ENCODE measurements around the gene RAB9B.

DNA sequence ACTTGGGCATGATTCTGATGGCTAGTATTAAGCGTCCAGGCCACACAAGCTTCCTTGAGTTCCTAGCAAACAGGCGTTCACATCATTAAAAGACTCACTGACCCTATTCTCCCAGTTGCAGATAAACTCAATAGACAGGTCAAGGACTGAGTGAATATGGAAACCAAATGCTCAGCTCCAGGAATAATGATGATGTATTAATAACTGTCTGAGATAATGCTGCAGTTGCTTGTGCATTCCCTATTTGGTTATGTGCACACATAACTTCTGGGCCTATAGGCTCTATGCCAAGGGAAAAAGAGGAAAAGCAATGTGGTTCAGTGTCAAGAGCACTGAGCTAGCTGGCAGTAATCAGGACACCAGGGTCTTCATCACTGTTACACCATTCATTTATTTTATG, 3.5 kb downstream of the RAB9B start:
- TF ChIP-seq, protein P1, sequence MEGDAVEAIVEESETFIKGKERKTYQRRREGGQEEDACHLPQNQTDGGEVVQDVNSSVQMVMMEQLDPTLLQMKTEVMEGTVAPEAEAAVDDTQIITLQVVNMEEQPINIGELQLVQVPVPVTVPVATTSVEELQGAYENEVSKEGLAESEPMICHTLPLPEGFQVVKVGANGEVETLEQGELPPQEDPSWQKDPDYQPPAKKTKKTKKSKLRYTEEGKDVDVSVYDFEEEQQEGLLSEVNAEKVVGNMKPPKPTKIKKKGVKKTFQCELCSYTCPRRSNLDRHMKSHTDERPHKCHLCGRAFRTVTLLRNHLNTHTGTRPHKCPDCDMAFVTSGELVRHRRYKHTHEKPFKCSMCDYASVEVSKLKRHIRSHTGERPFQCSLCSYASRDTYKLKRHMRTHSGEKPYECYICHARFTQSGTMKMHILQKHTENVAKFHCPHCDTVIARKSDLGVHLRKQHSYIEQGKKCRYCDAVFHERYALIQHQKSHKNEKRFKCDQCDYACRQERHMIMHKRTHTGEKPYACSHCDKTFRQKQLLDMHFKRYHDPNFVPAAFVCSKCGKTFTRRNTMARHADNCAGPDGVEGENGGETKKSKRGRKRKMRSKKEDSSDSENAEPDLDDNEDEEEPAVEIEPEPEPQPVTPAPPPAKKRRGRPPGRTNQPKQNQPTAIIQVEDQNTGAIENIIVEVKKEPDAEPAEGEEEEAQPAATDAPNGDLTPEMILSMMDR (IDR thresholded peaks at IDR 0.05) = no peak
- no peak for TF ChIP-seq ZFX (IDR thresholded peaks at IDR 0.05; ENCODE audit: borderline replicate concordance)
